Smooth muscle cell of bladder (primary cell): ENCODE measurements around the gene NUP133. TPM values are rescaled to one million over a fixed set of nuclear protein-coding genes. Genes with fewer than 3 reads are reported as not detected.

Source experiments
- total RNA-seq: library from RNA; depleted of rRNA; stranded (reverse); fragments of >200 nt; gene quantifications from 2 replicates; pipeline ENCODE4 v1.2.3, GENCODE V29; 2014

NUP133 gene
- total RNA-seq, result 28.6 and 33.9 TPM in 2 replicates

DNA sequence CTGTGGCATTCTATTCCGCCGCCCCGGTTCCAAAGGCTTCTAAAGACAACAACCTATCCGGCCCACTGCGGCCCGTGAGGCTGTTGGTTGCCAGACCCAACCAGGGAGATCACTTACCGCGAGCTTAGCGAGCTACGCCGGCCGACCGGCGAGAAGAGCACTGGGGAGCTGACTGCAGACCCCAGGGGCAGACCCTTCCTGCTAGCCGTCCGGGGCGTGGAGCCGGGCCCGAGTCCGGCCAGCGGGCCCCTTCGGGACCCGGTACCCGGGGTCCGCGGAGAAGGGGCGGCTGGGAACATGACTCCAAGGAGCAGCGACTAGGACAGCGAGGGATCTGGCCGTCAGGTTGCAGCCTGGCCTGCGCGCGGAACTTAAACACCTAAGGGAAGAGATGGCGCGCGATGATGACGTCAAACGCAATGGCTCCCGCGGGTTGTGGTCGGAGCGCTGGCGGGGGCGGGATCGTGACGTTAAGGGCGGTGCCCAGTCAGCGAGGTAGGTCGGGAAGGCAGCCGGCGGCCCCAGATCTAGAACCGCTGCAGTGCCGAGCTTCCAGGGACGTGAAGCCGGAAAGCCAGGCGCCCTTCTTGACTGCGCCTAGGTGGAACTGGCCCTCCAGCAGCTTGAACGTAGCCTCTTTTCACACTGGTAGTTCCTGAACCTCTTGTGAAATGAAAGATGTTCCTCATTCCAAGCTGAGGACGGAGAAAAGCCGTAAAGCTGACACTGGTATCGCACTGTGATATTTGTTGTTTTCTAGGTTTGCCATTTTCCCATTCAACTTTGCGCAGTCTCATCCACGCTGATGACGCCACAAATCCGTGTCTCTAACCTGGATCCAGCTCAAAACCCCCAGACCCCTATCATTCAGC, at the start of gene NUP133:
Gene NUP133, minus strand, starts transcription at position 391 of the 872 bp plus-strand sequence. Its CDS starts 92 bp downstream, at position 299.

DNA sequence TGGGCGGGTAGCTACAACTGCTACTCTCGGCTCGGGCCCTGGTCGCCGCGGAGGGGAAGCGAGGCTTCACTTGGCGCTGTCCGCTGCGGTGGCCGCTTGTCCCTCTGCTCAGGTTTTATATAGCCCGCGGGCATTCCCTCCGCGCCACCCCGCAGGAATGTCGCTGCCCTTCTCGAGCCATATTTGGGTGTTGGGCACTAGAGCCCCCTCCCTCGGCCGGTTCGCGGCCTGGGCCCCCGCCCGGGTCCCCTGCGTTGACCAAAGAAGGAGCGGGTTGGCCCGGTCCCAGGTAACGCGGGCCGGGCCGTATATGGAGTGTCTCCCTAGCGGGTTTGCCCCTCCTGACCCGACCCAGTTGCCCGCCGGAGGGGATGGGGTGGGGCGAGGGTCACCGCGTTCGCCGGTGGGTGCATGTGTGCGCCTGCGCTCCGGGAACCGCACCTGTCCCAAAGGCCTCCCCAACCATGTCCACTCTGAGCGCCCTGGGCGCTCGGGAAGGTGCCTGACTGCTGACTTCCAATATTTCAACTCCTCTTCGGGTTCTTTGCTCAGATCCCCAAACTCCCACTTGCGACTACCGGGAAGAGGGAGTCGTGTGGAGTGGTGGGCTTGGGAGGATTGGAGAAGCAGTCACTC, 74.0 kb downstream of the NUP133 start, which contains the start of gene ACTA1:
Gene ACTA1, minus strand, starts transcription at position 90 of the 636 bp plus-strand sequence. CDS start 979 bp downstream, outside the sequence.

Other genes starting within 250 kb of the NUP133 start
- 20.6 and 28.8 TPM in 2 replicates for gene RAB4A, start 237.2 kb downstream of the NUP133 start, total RNA-seq
- 3.6 and 5.9 TPM in 2 replicates for gene CCSAP, start 165.3 kb downstream of the NUP133 start, total RNA-seq
- not detected in 2 replicates for gene ACTA1, start 74.2 kb downstream of the NUP133 start, total RNA-seq
- 11.0 and 12.3 TPM in 2 replicates for gene ABCB10, start 50.4 kb upstream of the NUP133 start, total RNA-seq
- 11.9 and 14.1 TPM in 2 replicates for gene TAF5L, start 117.8 kb upstream of the NUP133 start, total RNA-seq
- gene URB2, start 117.9 kb upstream of the NUP133 start, total RNA-seq, result 7.1 and 9.0 TPM in 2 replicates